Subcutaneous abdominal adipose tissue (tissue), 5 donors: ENCODE measurements around the gene PPP1R3C.

Experiments used
- H3K27ac ChIP-seq: one replicate; pipeline ENCODE4 v1.7.0; 2013; ENCODE audit warnings: low read depth, mild to moderate bottlenecking, inconsistent platforms, low read length, moderate library complexity
- H3K27me3 ChIP-seq, 5 donors: one replicate each; pipeline ENCODE4 v1.7.0; 2013; ENCODE audit warnings: low read length in 5 of 5, inconsistent platforms in 1 of 5; ENCODE audit not compliant: control insufficient read depth in 5 of 5, insufficient read depth in 4 of 5
- H3K36me3 ChIP-seq, 5 donors: one replicate each; pipeline ENCODE4 v1.7.0; 2013; ENCODE audit warnings: low read length in 5 of 5; ENCODE audit not compliant: control insufficient read depth in 5 of 5, insufficient read depth in 5 of 5
- H3K4me1 ChIP-seq, 5 donors: one replicate each; pipeline ENCODE4 v1.7.0; 2013; ENCODE audit warnings: low read length in 5 of 5, mild to moderate bottlenecking in 3 of 5, moderate library complexity in 1 of 5; ENCODE audit not compliant: control insufficient read depth in 5 of 5, insufficient read depth in 5 of 5
- H3K4me3 ChIP-seq, 5 donors: one replicate each; pipeline ENCODE4 v1.7.0; 2013; ENCODE audit warnings: low read length in 5 of 5, low read depth in 1 of 5
- H3K9ac ChIP-seq, 5 donors: one replicate each; pipeline ENCODE4 v1.7.0; 2013; ENCODE audit warnings: low read length in 5 of 5, mild to moderate bottlenecking in 4 of 5, moderate library complexity in 3 of 5
- H3K9me3 ChIP-seq, 5 donors: one replicate each; pipeline ENCODE4 v1.7.0; 2013; ENCODE audit warnings: low read length in 5 of 5; ENCODE audit not compliant: control insufficient read depth in 5 of 5
- donor health status: healthy.
- donor health status: healthy.
- donor health status: healthy.
- donor health status: healthy.
- donor health status: healthy.

The PPP1R3C gene

GRCh38 chr10:91591797-91592174 lies 41.1 kb downstream of the PPP1R3C start:
- H3K36me3 ChIP-seq = no peaks in the 10 kb centered on the region
- H3K9ac ChIP-seq = no peak overlapping the region
- H3K27ac ChIP-seq = peak overlapping the region; percentile 24
- no peak overlapping the region for H3K4me3 ChIP-seq
- no peaks in the 10 kb centered on the region for H3K9me3 ChIP-seq
- no peaks in the 10 kb centered on the region for H3K27me3 ChIP-seq
- peaks cover 8 to 39% (median 33%) of the 10 kb centered on the region in 5 donors for H3K4me1 ChIP-seq

- Histone ChIP-seq H3K4me1 (peaks cover 8 to 39% (median 33%) of the 10 kb centered on the region in 5 donors), H3K27ac (peak overlapping the region; percentile 47), H3K9ac (no peak overlapping the region), H3K36me3 (no peaks in the 10 kb centered on the region), H3K27me3 (no peaks in the 10 kb centered on the region), H3K4me3 (no peak overlapping the region), H3K9me3 (no peaks in the 10 kb centered on the region)
Measured at GRCh38 chr10:91590904-91591796, 41.7 kb downstream of the PPP1R3C start.

GRCh38 chr10:91590142-91590903 lies 42.5 kb downstream of the PPP1R3C start:
- Histone ChIP-seq H3K9me3 (no peaks in the 10 kb centered on the region), H3K36me3 (no peaks in the 10 kb centered on the region), H3K4me1 (peaks cover 8 to 39% (median 33%) of the 10 kb centered on the region in 5 donors), H3K27ac (peak overlapping the region; percentile 47), H3K4me3 (no peak overlapping the region), H3K9ac (no peak overlapping the region), H3K27me3 (no peaks in the 10 kb centered on the region)

GRCh38 chr10:91589658-91590035 lies 43.2 kb downstream of the PPP1R3C start:
- H3K4me1 ChIP-seq = peaks cover 8 to 39% (median 33%) of the 10 kb centered on the region in 5 donors
- no peaks in the 10 kb centered on the region for H3K9me3 ChIP-seq
- H3K9ac ChIP-seq = no peak overlapping the region
- H3K36me3 ChIP-seq = no peaks in the 10 kb centered on the region
- peak overlapping the region; percentile 47 for H3K27ac ChIP-seq
- no peaks in the 10 kb centered on the region for H3K27me3 ChIP-seq
- no peak overlapping the region for H3K4me3 ChIP-seq

- Histone ChIP-seq H3K9ac (no peak overlapping the region), H3K4me3 (no peak overlapping the region), H3K9me3 (no peaks in the 10 kb centered on the region), H3K4me1 (peaks cover 8 to 39% (median 33%) of the 10 kb centered on the region in 5 donors), H3K27ac (peak overlapping the region; percentile 4), H3K27me3 (no peaks in the 10 kb centered on the region), H3K36me3 (no peaks in the 10 kb centered on the region)
Measured at GRCh38 chr10:91589015-91589657, 43.7 kb downstream of the PPP1R3C start.

- H3K9ac ChIP-seq = no peak overlapping the region
- H3K27ac ChIP-seq = peak overlapping the region; percentile 52
- no peaks in the 10 kb centered on the region for H3K27me3 ChIP-seq
- H3K4me3 ChIP-seq = no peak overlapping the region
- H3K36me3 ChIP-seq = no peaks in the 10 kb centered on the region
- H3K4me1 ChIP-seq = peaks cover 8 to 39% (median 33%) of the 10 kb centered on the region in 5 donors
- H3K9me3 ChIP-seq = no peaks in the 10 kb centered on the region
Measured at GRCh38 chr10:91587710-91588638, 44.9 kb downstream of the PPP1R3C start.

GRCh38 chr10:91582153-91582554 lies 50.7 kb downstream of the PPP1R3C start:
- Histone ChIP-seq H3K4me1 (no peaks in the 10 kb centered on the region), H3K36me3 (no peaks in the 10 kb centered on the region), H3K27me3 (no peaks in the 10 kb centered on the region), H3K4me3 (no peak overlapping the region), H3K9ac (no peak overlapping the region), H3K27ac (no peak overlapping the region), H3K9me3 (peaks cover 0 to 5% (median 2%) of the 10 kb centered on the region in 5 donors)

GRCh38 chr10:91579329-91579985 lies 53.4 kb downstream of the PPP1R3C start:
- Histone ChIP-seq H3K4me3 (no peak overlapping the region), H3K9me3 (peaks cover 0 to 5% (median 2%) of the 10 kb centered on the region in 5 donors), H3K4me1 (no peaks in the 10 kb centered on the region), H3K36me3 (no peaks in the 10 kb centered on the region), H3K27me3 (no peaks in the 10 kb centered on the region), H3K9ac (no peak overlapping the region), H3K27ac (no peak overlapping the region)
